Activated naive CD4-positive, alpha-beta T cell treated with anti-CD3 and anti-CD28 coated beads, Interleukin-2, amount 10 ng/mL, durations not matched to agents 7 days and 5 days (primary cell): ENCODE results near the gene GCG.

Experiments
- CTCF ChIA-PET: fragments of 350-600 bp; sonication (Branson Sonifier 250); formaldehyde crosslinking; loops from one replicate; lab custom pipeline; 2021; ENCODE audit warnings: antibody characterized with exemption; lab: Charles Lee
- DNase-seq: peaks from one replicate; pipeline ENCODE4 v3.0.0-alpha.2; 2020
- H3K27ac Mint-ChIP-seq: one replicate; pipeline ENCODE4 v1.8.0; 2021; ENCODE audit warnings: mild to moderate bottlenecking, moderate library complexity, mixed read lengths
- H3K27me3 Mint-ChIP-seq: one replicate; pipeline ENCODE4 v1.8.0; 2021; ENCODE audit warnings: mild to moderate bottlenecking, mixed read lengths
- H3K36me3 Mint-ChIP-seq: one replicate; pipeline ENCODE4 v1.8.0; 2021; ENCODE audit warnings: mixed read lengths
- H3K4me1 Mint-ChIP-seq: one replicate; pipeline ENCODE4 v1.8.0; 2021; ENCODE audit warnings: mixed read lengths
- H3K4me3 Mint-ChIP-seq: one replicate; pipeline ENCODE4 v1.8.0; 2021; ENCODE audit warnings: mild to moderate bottlenecking, moderate library complexity, mixed read lengths
- H3K9me3 Mint-ChIP-seq: one replicate; pipeline ENCODE4 v1.8.0; 2021; ENCODE audit warnings: mixed read lengths

GCG gene

DNA sequence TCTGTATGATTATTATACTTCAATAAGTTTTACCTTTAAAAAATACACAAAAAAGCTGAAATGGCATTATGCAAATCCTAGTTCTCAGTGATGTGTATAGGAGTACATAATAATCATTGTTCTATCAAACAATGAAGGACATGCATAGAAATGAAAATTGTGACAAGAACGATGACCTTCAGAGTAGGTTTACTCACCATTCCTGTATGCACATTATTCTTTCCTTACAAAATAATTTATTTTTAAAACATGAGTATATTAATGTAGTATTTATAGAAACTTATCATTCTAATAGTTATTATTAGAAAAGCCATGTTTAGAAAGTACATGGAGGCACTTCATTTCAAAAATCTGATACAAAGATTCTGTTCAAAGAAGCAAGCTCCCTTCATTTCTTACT lies 45.3 kb downstream of the GCG start:
- CTCF ChIA-PET, result no interaction called here
- no peak for DNase-seq
- H3K36me3 Mint-ChIP-seq, result no peaks in the 10 kb centered on the region
- no peaks in the 10 kb centered on the region for H3K9me3 Mint-ChIP-seq
- peaks cover 4% of the 10 kb centered on the region for H3K27me3 Mint-ChIP-seq
- H3K27ac Mint-ChIP-seq, result no peak overlapping the region
- H3K4me1 Mint-ChIP-seq, result no peaks in the 10 kb centered on the region
- H3K4me3 Mint-ChIP-seq, result no peak overlapping the region

DNA sequence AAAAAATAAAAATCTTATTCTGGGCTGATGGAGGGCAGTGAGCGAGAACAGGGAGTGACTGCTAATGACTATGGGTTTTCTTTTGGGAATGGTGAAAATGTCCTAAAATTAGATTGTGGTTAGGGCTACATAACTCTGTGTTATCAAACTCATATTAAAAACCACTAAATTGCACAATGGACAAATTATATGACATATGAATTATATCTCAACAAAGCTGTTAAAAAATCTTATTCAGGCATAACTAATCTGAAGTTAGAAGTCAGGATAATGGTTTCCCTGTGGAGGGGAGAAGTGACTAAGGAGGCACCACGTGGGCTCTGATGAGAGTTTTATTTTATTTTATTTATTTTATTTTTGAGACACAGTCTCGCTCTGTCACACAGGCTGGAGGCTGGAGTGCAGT lies 45.9 kb downstream of the GCG start:
- no peak for DNase-seq
- Mint-ChIP-seq H3K9me3 (no peaks in the 10 kb centered on the region), H3K27me3 (peaks cover 4% of the 10 kb centered on the region), H3K27ac (no peak overlapping the region), H3K36me3 (no peaks in the 10 kb centered on the region), H3K4me3 (no peak overlapping the region), H3K4me1 (no peaks in the 10 kb centered on the region)
- CTCF ChIA-PET, result interaction anchor here (1.8 kb wide), 1 partner anchor 159 kb away, joined by 3 read pairs; no protein-coding TSS in a partner anchor

DNA sequence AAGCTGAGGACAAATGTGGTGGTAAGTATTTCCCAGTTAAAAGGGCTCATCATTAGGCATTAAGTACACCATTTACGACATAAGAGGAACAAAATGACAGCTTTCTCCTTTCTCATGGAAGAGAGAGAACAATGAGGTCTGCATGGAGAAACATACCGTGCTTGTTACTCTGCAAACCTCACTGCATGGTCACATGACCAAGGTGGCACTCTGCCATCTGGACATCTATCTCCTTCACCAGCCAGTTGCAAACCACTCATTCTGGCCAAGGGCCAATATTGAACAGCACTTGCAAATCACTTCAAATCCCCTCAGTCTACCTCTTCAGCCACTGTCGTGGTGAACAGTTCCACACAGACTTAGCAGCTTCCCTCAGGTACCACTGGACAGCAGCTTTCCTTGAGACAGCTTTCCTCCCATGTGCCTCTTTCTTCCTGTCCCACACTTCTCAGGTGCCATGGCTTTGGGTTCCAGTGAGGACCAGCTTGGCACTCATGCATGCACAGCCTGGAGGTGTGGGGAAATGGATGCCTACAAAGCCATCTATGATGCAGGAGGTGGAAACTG lies 48.5 kb downstream of the GCG start:
- Mint-ChIP-seq H3K27ac (no peak overlapping the region), H3K9me3 (no peaks in the 10 kb centered on the region), H3K27me3 (peaks cover 4% of the 10 kb centered on the region), H3K4me3 (no peak overlapping the region), H3K36me3 (no peaks in the 10 kb centered on the region), H3K4me1 (no peaks in the 10 kb centered on the region)
- CTCF ChIA-PET, result interaction anchor here (0.6 kb wide), 1 partner anchor 46 kb away, joined by 4 read pairs; no protein-coding TSS in a partner anchor
- DNase-seq, result no peak

DNA sequence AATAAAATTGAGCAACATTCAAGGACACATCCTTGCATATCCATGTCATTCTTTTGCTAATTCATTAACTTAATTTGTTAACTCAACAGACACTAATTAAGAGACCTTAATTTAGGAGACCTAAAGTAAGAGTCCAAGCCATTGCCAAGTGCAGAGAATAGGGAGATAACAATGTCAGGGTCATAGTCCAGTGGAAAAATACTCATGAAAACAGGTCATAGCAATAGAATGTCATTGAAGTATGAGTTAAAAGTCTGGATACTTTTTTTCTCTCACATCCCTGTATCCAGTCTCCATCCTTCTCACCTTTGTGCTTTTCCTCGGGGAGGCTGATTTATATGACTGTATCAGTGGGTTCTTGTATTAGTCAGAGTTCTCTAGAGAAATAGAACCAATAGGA lies 51.5 kb downstream of the GCG start:
- Mint-ChIP-seq H3K36me3 (no peaks in the 10 kb centered on the region), H3K4me1 (no peaks in the 10 kb centered on the region), H3K9me3 (no peaks in the 10 kb centered on the region), H3K27me3 (peaks cover 4% of the 10 kb centered on the region), H3K4me3 (no peak overlapping the region), H3K27ac (no peak overlapping the region)
- CTCF ChIA-PET, result no interaction called here
- no peak for DNase-seq

DNA sequence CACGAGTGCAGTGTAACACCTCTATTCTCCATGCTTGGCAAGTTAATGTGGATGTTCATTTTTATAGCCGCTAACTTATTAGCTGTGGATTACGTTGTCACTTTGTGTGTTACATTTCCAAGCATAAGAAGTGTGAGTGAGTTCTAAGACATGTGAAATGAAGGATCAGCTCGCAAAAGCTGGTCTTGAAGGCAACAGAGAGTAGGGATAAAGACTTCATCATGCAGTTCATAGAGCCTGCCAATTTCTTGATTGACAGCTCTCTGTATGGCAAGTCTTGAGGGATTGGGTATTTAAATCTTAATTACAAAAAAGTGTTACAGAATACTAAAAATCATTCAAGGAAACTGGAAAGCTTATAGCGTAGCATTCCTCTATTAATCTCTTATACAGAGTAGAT lies 52.2 kb downstream of the GCG start:
- Mint-ChIP-seq H3K27me3 (peaks cover 4% of the 10 kb centered on the region), H3K4me1 (no peaks in the 10 kb centered on the region), H3K27ac (no peak overlapping the region), H3K4me3 (no peak overlapping the region), H3K36me3 (no peaks in the 10 kb centered on the region), H3K9me3 (no peaks in the 10 kb centered on the region)
- CTCF ChIA-PET, result no interaction called here
- DNase-seq, result no peak
